ENCODE results near the gene SLC36A3. TPM values are rescaled to one million over a fixed set of nuclear protein-coding genes. Genes with fewer than 3 reads are reported as not detected.
A peak's percentile ranks its signal among the peaks of the same experiment; 100 is the strongest.

The SLC36A3 gene
- total RNA-seq, 1 donor from 2014 or later = not detected

GRCh38 chr5:151328734-151329133, 25.2 kb upstream of the SLC36A3 start:
- Mint-ChIP-seq H3K27me3 (ENCODE audit: low read depth) (no peaks in the 10 kb centered on the region), H3K9me3 (no peaks in the 10 kb centered on the region), H3K27ac (ENCODE audit: unreplicated experiment) (no peak overlapping the region), H3K36me3 (ENCODE audit: low read depth) (no peaks in the 10 kb centered on the region), H3K4me3 (no peak overlapping the region), H3K4me1 (no peaks in the 10 kb centered on the region)
- TF ChIP-seq CTCF (conservative IDR thresholded peaks at IDR 0.05) = no peak
- no peak for DNase-seq (ENCODE audit: low read depth, low spot score)

- TF ChIP-seq CTCF (conservative IDR thresholded peaks at IDR 0.05) = no peak
- DNase-seq (ENCODE audit: low read depth, low spot score) = no peak
- Mint-ChIP-seq H3K27me3 (ENCODE audit: low read depth) (no peaks in the 10 kb centered on the region), H3K36me3 (ENCODE audit: low read depth) (no peaks in the 10 kb centered on the region), H3K4me1 (peaks cover 2% of the 10 kb centered on the region), H3K9me3 (no peaks in the 10 kb centered on the region), H3K27ac (ENCODE audit: unreplicated experiment) (no peak overlapping the region), H3K4me3 (no peak overlapping the region)
These were observed 24.0 kb upstream of the SLC36A3 start for GRCh38 chr5:151327585-151327984.

DNA sequence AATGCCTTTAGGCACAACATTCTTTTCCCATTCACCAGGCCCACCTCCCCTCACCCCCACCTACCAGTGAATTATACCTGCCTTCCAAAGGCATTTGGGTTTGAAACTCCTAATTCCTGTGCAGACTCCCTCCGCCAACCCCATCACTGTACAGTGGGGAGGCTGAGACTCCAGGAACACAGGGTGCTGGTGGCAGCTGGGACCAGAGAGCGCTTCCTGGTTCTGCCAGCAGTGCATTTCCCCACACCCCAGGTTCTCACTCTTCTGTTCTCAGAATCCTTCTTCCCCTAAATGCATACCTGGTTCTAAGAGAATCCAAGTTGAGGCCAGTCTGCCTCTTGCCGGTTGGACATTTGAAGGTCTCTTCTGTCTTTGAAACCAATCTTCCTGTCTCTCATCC, 22.7 kb upstream of the SLC36A3 start:
- no peaks in the 10 kb centered on the region for H3K36me3 Mint-ChIP-seq (ENCODE audit: low read depth)
- no peak overlapping the region for H3K27ac Mint-ChIP-seq (ENCODE audit: unreplicated experiment)
- TF ChIP-seq CTCF (conservative IDR thresholded peaks at IDR 0.05) = no peak
- DNase-seq (ENCODE audit: low read depth, low spot score) = no peak
- H3K4me3 Mint-ChIP-seq = no peak overlapping the region
- peaks cover 14% of the 10 kb centered on the region for H3K4me1 Mint-ChIP-seq
- H3K9me3 Mint-ChIP-seq = no peaks in the 10 kb centered on the region
- no peaks in the 10 kb centered on the region for H3K27me3 Mint-ChIP-seq (ENCODE audit: low read depth)

- H3K36me3 Mint-ChIP-seq (ENCODE audit: low read depth) = no peaks in the 10 kb centered on the region
- no peaks in the 10 kb centered on the region for H3K27me3 Mint-ChIP-seq (ENCODE audit: low read depth)
- H3K4me1 Mint-ChIP-seq = peaks cover 18% of the 10 kb centered on the region
- DNase-seq (ENCODE audit: low read depth, low spot score) = no peak
- no peak overlapping the region for H3K27ac Mint-ChIP-seq (ENCODE audit: unreplicated experiment)
- TF ChIP-seq CTCF (conservative IDR thresholded peaks at IDR 0.05) = no peak
- H3K4me3 Mint-ChIP-seq = no peak overlapping the region
- H3K9me3 Mint-ChIP-seq = no peaks in the 10 kb centered on the region
These were observed 16.9 kb upstream of the SLC36A3 start for GRCh38 chr5:151320481-151320880.

DNA sequence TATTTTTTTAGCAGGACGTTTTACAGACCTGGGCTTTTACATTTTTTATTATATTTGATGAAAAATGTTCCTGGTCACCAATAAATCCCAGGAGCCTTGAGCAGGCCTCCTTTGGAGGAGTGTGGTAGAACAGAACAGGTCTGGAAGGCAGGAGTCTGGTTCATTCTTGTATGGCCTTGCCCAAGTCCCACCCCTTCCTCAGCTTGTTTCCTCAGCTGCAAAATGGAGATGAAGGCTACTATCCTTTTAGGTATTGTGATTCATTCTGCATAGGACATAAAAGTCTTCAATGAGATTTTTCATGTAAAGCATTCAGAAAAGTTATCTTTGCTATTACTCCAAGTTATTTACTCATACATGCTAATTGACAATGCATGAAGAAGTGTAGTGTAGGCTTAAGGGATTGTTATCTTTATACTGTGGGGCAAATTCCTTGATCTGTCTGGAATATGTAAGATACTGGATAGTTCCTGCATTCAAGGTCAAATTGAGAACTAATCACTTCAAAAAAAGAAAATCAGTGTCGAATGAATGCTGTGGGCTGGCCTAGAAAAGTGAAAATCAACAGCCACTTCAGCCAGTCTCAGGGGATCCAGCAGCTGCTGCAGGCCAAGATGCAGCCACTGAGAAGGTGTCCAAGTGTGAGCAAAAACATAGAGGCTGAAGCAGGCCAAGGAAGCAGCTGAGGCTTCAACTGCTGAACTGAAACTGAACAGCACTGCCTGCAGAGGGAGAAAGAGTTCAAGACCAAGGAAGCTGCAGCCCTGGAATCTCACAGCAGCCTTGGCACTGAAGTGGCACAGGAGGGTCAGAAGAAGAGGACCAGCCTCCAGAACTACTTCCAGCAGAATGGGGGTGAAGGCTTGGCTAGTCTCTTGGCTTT, 15.5 kb upstream of the SLC36A3 start:
- peak; percentile 29 for TF ChIP-seq CTCF (conservative IDR thresholded peaks at IDR 0.05)
- Mint-ChIP-seq H3K27me3 (ENCODE audit: low read depth) (no peaks in the 10 kb centered on the region), H3K4me3 (no peak overlapping the region), H3K36me3 (ENCODE audit: low read depth) (no peaks in the 10 kb centered on the region), H3K4me1 (peaks cover 18% of the 10 kb centered on the region), H3K9me3 (no peaks in the 10 kb centered on the region), H3K27ac (ENCODE audit: unreplicated experiment) (no peak overlapping the region)
- DNase-seq (ENCODE audit: low read depth, low spot score) = no peak
